Esophagus (tissue), 2 donors: ENCODE measurements around the gene WASHC4. TPM values are rescaled to one million over a fixed set of nuclear protein-coding genes. Genes with fewer than 3 reads are reported as not detected.
"Not testable (repeated sequence)": the region's sequence is repeated elsewhere in the genome, so short reads cannot be mapped to it uniquely, and the experiment has no call there.

Experiments
- H3K27ac ChIP-seq, 2 donors: one replicate each; pipeline ENCODE4 v1.5.1; 2013; ENCODE audit warnings: low read depth in 2 of 2, mild to moderate bottlenecking in 2 of 2, inconsistent platforms in 1 of 2, low read length in 1 of 2, moderate library complexity in 1 of 2
- H3K27me3 ChIP-seq, 2 donors: one replicate each; pipeline ENCODE4 v1.6.1; 2013; ENCODE audit warnings: low read length in 2 of 2, control low read depth in 1 of 2, mild to moderate bottlenecking in 1 of 2; ENCODE audit not compliant: insufficient read depth in 2 of 2, control insufficient read depth in 1 of 2
- H3K36me3 ChIP-seq, 2 donors: one replicate each; pipeline ENCODE4 v1.6.1; 2013; ENCODE audit warnings: low read length in 1 of 2; ENCODE audit not compliant: control insufficient read depth in 2 of 2, insufficient read depth in 2 of 2
- H3K4me1 ChIP-seq, 2 donors: one replicate each; pipeline ENCODE4 v1.6.1; 2013; ENCODE audit warnings: low read length in 1 of 2; ENCODE audit not compliant: control insufficient read depth in 2 of 2, insufficient read depth in 2 of 2
- H3K4me3 ChIP-seq, 2 donors: one replicate each; pipeline ENCODE4 v1.5.1; 2013; ENCODE audit warnings: low read length in 2 of 2, mild to moderate bottlenecking in 2 of 2, low read depth in 1 of 2, moderate library complexity in 1 of 2
- H3K9me3 ChIP-seq, 2 donors: one replicate each; pipeline ENCODE4 v1.6.1; 2013; ENCODE audit warnings: mild to moderate bottlenecking in 2 of 2, low read depth in 1 of 2, low read length in 1 of 2, moderate library complexity in 1 of 2; ENCODE audit not compliant: control insufficient read depth in 2 of 2, insufficient read depth in 1 of 2
- WGBS, 2 donors: extraction: QIAGEN DNeasy Blood & Tissue Kit; methylation state at CpG; one replicate each; pipeline ENCODE4 v1.1.7; 2013; 5-methylcytosine and 5-hydroxymethylcytosine counted together
- polyA plus RNA-seq, 2 donors: library from polyadenylated mRNA; stranded (reverse); fragments of 200-250 nt; gene quantifications; one replicate each; pipeline ENCODE4 v1.2.3, GENCODE V29; 2013
- donor health status: healthy with polysubstance abuse.
- donor health status: Bipolar disorder and iron deficiency.

Gene WASHC4
- polyA plus RNA-seq, 2 donors, result 8.6 to 11.6 TPM

- Histone ChIP-seq H3K36me3 (peaks cover 0 to 3% of the 10 kb centered on the region in 2 donors), H3K4me1 (no peaks in the 10 kb centered on the region)
These were observed 69.7 kb downstream of the WASHC4 start for GRCh38 chr12:105177208-105177607.

GRCh38 chr12:105179114-105179513 is 71.6 kb downstream of the WASHC4 start:
- H3K36me3 ChIP-seq, H3K4me1 ChIP-seq, H3K9me3 ChIP-seq, H3K4me3 ChIP-seq, H3K27me3 ChIP-seq, H3K27ac ChIP-seq: not testable (repeated sequence)
- 100% methylated on average over 1 of the region's 1 CpG for WGBS, 2 donors

More at GRCh38 chr12:105177208-105177607, 69.7 kb downstream of the WASHC4 start:
- Histone ChIP-seq H3K27ac (no peak overlapping the region), H3K27me3 (no peaks in the 10 kb centered on the region), H3K9me3 (no peaks in the 10 kb centered on the region), H3K4me3 (no peak overlapping the region)
- WGBS, 2 donors, result 84 to 96% methylated on average over 4 of the region's 4 CpGs

GRCh38 chr12:105183406-105183805 is 75.9 kb downstream of the WASHC4 start:
- not testable (repeated sequence) for H3K27ac ChIP-seq, H3K9me3 ChIP-seq, H3K4me1 ChIP-seq, H3K27me3 ChIP-seq, H3K4me3 ChIP-seq
- WGBS, 2 donors, result 96 to 98% methylated on average over 4 of the region's 4 CpGs
- peaks cover 3 to 11% of the 10 kb centered on the region in 2 donors for H3K36me3 ChIP-seq

- H3K4me1 ChIP-seq, H3K27ac ChIP-seq, H3K4me3 ChIP-seq, H3K9me3 ChIP-seq, H3K27me3 ChIP-seq: not testable (repeated sequence)
- WGBS, 2 donors, result 65 to 78% methylated on average over 5 of the region's 5 CpGs
- peaks cover 3 to 11% of the 10 kb centered on the region in 2 donors for H3K36me3 ChIP-seq
These were observed 76.4 kb downstream of the WASHC4 start for GRCh38 chr12:105183976-105184375.

- peaks cover 11 to 26% of the 10 kb centered on the region in 2 donors for H3K36me3 ChIP-seq
- no peaks in the 10 kb centered on the region for H3K27me3 ChIP-seq
- H3K4me1 ChIP-seq, result no peaks in the 10 kb centered on the region
- H3K4me3 ChIP-seq, result no peak overlapping the region
- WGBS, 2 donors, result 81 to 83% methylated on average over 6 of the region's 6 CpGs
- H3K9me3 ChIP-seq, result no peaks in the 10 kb centered on the region
- no peak overlapping the region for H3K27ac ChIP-seq
These were observed 81.8 kb downstream of the WASHC4 start for GRCh38 chr12:105189293-105189692.

- Histone ChIP-seq H3K9me3 (no peaks in the 10 kb centered on the region), H3K27me3 (no peaks in the 10 kb centered on the region), H3K4me3 (no peak overlapping the region), H3K4me1 (no peaks in the 10 kb centered on the region), H3K36me3 (peaks cover 14 to 25% of the 10 kb centered on the region in 2 donors), H3K27ac (no peak overlapping the region)
- 91% methylated on average over 6 of the region's 6 CpGs for WGBS, 2 donors
These were observed 83.0 kb downstream of the WASHC4 start for GRCh38 chr12:105190530-105190929.

GRCh38 chr12:105192624-105193225 is 85.2 kb downstream of the WASHC4 start:
- no peaks in the 10 kb centered on the region for H3K4me1 ChIP-seq
- H3K9me3 ChIP-seq, result no peaks in the 10 kb centered on the region
- no peak overlapping the region for H3K4me3 ChIP-seq
- H3K36me3 ChIP-seq, result peaks cover 10 to 37% of the 10 kb centered on the region in 2 donors
- H3K27ac ChIP-seq, result no peak overlapping the region
- WGBS, 2 donors, result 89 to 93% methylated on average over 1 of the region's 1 CpG
- no peaks in the 10 kb centered on the region for H3K27me3 ChIP-seq

GRCh38 chr12:105194947-105195346 is 87.4 kb downstream of the WASHC4 start:
- Histone ChIP-seq H3K4me3 (no peak overlapping the region), H3K9me3 (no peaks in the 10 kb centered on the region), H3K36me3 (peaks cover 10 to 37% of the 10 kb centered on the region in 2 donors), H3K4me1 (no peaks in the 10 kb centered on the region), H3K27me3 (no peaks in the 10 kb centered on the region), H3K27ac (no peak overlapping the region)
- WGBS, 2 donors, result 91 to 93% methylated on average over 6 of the region's 6 CpGs

- H3K36me3 ChIP-seq, result peaks cover 10 to 36% of the 10 kb centered on the region in 2 donors
- WGBS, 2 donors, result 95 to 96% methylated on average over 6 of the region's 6 CpGs
These were observed 88.6 kb downstream of the WASHC4 start for GRCh38 chr12:105196090-105196489.

GRCh38 chr12:105198961-105199360 is 91.4 kb downstream of the WASHC4 start:
- H3K27ac ChIP-seq, result no peak overlapping the region
- 86 to 88% methylated on average over 6 of the region's 6 CpGs for WGBS, 2 donors

More at GRCh38 chr12:105196090-105196489, 88.6 kb downstream of the WASHC4 start:
- Histone ChIP-seq H3K27ac (no peak overlapping the region), H3K27me3 (no peaks in the 10 kb centered on the region), H3K4me1 (no peaks in the 10 kb centered on the region), H3K9me3 (no peaks in the 10 kb centered on the region), H3K4me3 (no peak overlapping the region)

More at GRCh38 chr12:105198961-105199360, 91.4 kb downstream of the WASHC4 start:
- H3K9me3 ChIP-seq, result no peaks in the 10 kb centered on the region
- no peaks in the 10 kb centered on the region for H3K27me3 ChIP-seq
- H3K4me1 ChIP-seq, result no peaks in the 10 kb centered on the region
- H3K36me3 ChIP-seq, result peaks cover 7 to 34% of the 10 kb centered on the region in 2 donors
- no peak overlapping the region for H3K4me3 ChIP-seq
